Coronary artery (tissue), 2 donors: ENCODE results near the gene LIX1L.
"Not testable (repeated sequence)": the region's sequence is repeated elsewhere in the genome, so short reads cannot be mapped to it uniquely, and the experiment has no call there.

Experiments
- DNase-seq: peaks from one replicate; pipeline ENCODE4 v3.0.0-alpha.2; 2017; ENCODE audit warnings: low spot score
- H3K27ac ChIP-seq, 2 donors: fragments of 200-600 bp; sonication (generic); one replicate each; pipeline ENCODE4 v1.5.1; 2016 to 2019
- H3K4me3 ChIP-seq: fragments of 200-600 bp; sonication (generic); 2 replicates; pipeline ENCODE4 v1.5.1; 2016; ENCODE audit warnings: mild to moderate bottlenecking, moderate library complexity
- CTCF ChIP-seq: fragments of 200-600 bp; sonication (generic); IDR thresholded peaks from one replicate; pipeline ENCODE4 v1.5.1; 2019; ENCODE audit warnings: antibody characterized with exemption

LIX1L gene

GRCh38 chr1:145935708-145936107, 22.1 kb downstream of the LIX1L start:
- no peak for DNase-seq
- TF ChIP-seq CTCF, result no peak
- Histone ChIP-seq H3K27ac (no peak overlapping the region), H3K4me3 (no peak overlapping the region)

DNA sequence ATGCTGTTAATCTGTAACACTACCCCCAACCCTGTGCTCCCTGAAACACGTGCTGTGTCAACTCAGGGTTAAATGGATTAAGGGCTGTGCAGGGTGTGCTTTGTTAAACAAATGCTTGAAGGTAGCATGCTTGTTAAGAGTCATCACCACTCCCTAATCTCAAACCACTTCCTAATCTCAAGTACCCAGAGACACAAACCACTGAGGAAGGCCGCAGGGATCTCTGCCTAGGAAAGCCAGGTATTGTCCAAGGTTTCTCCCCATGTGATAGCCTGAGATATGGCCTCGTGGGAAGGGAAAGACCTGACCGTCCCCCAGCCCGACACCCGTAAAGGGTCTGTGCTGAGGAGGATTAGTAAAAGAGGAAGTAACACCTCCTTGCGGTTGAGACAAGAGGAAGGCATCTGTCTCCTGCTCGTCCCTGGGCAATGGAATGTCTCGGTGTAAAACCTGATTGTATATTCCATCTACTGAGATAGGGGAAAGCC, 25.3 kb downstream of the LIX1L start:
- DNase-seq, H3K27ac ChIP-seq, H3K4me3 ChIP-seq: not testable (repeated sequence)

GRCh38 chr1:145927916-145928643, 29.7 kb downstream of the LIX1L start:
- peak overlapping the region; percentile 92 to 95 for H3K27ac ChIP-seq
- H3K4me3 ChIP-seq, result peak overlapping the region; percentile 83
- no peak for DNase-seq
- TF ChIP-seq CTCF, result no peak

- Histone ChIP-seq H3K4me3 (peak within 1 kb of the TSS; percentile 83), H3K27ac (peak within 1 kb of the TSS; percentile 92 to 95)
- peak; percentile 39 for TF ChIP-seq CTCF
- peak; percentile 97 for DNase-seq
Measured at GRCh38 chr1:145927063-145927886, 30.5 kb downstream of the LIX1L start, which contains the start of gene RBM8A. Gene RBM8A, minus strand, starts transcription at chr1:145927484. Its CDS starts 58 bp downstream, at chr1:145927426.

GRCh38 chr1:145926686-145927062, 31.1 kb downstream of the LIX1L start:
- TF ChIP-seq CTCF, result no peak
- Histone ChIP-seq H3K4me3 (peak overlapping the region; percentile 83), H3K27ac (peak overlapping the region; percentile 92 to 95)
- no peak for DNase-seq

DNA sequence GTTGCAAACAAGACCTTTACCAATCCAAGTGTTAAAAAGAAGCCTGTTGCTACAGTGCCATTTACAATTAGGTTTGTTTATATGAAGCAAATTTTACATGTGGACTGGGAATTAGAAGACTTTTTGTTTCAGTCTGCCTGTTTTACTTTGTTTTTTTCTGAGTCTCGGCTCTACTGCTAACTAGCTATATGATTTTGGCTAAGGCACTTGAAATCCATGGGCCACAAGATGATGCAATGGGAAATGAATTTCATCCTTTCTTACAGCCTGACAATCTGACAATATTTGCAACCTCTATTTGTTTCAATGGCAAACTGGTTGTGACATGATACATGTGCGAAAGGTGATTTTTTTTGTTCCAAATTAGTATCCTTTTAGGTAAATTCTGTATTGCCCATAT, 35.6 kb downstream of the LIX1L start:
- no peak for DNase-seq
- TF ChIP-seq CTCF, result no peak
- H3K27ac ChIP-seq, result no peak overlapping the region
- H3K4me3 ChIP-seq, result no peak overlapping the region

GRCh38 chr1:145920297-145920696, 37.5 kb downstream of the LIX1L start:
- DNase-seq, H3K4me3 ChIP-seq, H3K27ac ChIP-seq: not testable (repeated sequence)
